GM10847 (cell line): ENCODE results near the gene KLHL11.

Experiments
- POLR2A ChIP-seq: IDR thresholded peaks from 2 replicates; pipeline ENCODE4 v1.6.1; 2011; ENCODE audit not compliant: insufficient read length; ENCODE audit errors: extremely low read depth

KLHL11 gene

DNA sequence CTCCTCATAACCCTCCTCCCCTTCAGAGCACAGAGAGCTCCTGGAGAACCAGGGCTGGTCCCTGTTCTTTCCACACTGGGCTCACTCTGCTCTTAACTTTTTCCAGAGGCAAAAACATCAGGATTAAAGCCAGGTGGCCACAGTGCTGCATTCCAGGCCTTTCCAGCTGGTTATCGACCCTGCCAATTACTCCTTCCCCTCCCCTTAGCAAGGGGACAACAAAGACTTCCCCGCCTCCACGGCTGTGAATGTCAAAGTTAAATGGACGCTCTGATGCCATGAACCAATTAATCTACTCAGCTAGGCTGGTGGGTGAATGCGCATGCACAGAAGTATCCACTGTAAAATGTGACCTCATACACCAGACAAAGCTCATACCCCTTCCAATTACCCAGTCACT lies 30.4 kb upstream of the KLHL11 start:
- TF ChIP-seq POLR2A, result no peak

DNA sequence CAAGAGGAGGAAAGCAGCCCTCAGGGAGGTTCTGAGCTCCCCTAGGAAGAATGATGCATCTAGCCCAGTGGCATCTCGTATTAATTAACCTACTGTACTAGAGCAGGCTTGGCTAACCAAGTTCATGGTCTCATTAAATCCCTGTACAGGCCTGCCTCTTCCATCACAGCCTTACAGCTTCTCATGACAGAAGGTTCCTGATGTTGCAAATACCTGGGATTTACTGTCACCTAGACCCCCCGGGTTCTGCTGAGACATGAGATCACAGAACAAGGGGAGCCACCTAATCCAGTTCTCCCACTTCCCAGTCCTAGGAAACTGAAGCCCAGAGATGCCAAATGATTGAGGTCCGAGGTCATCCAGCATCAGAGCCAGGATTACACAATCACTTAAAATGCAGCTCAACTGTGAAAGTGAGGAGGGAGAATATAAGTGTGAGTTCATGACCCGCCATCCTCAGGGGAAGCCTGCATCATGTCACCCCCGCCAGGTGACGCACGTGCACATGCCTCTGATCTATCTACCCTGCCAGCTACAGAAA lies 29.6 kb upstream of the KLHL11 start:
- no peak for TF ChIP-seq POLR2A

DNA sequence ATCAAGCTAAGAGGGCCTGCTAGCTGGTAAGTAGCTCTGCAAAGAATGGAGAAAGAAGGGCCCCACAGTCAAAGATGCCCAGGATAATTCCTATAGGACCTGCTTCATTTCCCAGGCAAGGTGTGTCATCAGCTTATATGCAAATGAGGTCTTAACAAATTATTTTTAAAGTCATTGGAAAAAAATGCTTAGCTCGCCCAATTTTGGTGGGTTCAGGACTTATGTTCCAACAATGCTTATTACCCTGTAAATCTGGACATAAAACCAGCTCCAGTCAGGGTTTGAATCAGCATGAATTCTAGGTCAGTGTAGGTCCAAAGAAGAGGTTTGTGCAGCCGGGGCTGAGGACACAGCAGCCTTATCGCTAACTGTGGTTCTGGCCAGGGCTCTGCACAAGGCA lies 28.2 kb upstream of the KLHL11 start:
- no peak for TF ChIP-seq POLR2A

DNA sequence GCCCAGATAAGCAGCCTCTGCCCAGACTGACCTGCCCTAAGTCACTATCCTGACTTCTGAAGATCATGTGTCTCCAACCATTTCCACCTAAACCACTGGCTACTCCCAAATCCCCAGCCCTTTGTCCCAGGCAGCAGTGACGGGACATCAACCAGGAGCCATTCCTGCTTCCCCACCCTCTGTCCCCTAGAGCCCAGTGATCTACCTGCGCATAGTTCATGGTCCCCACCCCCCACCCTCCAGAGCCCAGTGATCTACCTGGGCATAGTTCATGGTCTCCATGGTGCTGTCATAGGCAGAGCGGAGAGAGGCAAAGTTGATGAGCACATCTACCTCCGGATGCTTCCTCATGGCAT lies 26.8 kb upstream of the KLHL11 start:
- no peak for TF ChIP-seq POLR2A

DNA sequence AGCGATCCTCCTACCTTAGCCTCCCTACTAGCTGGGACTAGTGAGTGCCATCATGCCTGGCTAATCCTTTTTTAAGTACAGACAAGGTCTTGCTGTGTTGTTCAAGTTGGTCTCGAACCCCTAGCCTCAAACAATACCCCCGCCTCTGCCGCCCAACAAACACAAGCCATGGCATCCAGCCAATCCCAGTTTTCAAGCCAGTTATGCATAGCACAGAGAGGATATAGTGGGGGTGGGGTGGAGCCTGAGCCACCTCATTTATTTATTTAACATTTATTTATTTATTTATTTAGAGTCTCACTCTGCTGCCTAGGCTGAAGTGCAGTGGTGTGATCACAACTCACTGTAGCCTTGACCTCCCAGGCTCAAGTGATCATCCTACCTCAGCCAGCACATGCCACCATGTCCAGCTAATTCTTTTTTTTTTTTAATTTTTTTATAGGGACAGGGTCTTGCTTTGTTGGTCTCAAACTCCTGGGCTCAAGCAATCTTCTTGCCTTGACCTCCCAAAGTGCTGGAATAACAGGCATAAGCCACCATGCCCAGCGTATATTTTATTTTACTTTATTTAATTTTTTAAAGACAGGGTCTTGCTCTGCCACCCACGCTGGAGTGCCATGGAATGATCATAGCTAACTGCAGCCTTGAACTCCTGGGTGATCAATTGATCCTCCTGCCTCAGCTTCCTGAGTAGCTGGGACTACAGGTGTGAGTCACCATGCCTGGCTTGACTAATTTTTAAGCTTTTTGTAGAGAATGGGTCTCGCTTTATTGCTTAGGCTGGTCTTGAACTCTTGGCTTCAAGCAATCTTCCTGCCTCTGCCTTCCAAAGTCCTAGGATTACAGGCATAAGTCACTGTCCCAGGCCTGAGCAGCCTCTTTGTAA lies 26.2 kb upstream of the KLHL11 start:
- no peak for TF ChIP-seq POLR2A

DNA sequence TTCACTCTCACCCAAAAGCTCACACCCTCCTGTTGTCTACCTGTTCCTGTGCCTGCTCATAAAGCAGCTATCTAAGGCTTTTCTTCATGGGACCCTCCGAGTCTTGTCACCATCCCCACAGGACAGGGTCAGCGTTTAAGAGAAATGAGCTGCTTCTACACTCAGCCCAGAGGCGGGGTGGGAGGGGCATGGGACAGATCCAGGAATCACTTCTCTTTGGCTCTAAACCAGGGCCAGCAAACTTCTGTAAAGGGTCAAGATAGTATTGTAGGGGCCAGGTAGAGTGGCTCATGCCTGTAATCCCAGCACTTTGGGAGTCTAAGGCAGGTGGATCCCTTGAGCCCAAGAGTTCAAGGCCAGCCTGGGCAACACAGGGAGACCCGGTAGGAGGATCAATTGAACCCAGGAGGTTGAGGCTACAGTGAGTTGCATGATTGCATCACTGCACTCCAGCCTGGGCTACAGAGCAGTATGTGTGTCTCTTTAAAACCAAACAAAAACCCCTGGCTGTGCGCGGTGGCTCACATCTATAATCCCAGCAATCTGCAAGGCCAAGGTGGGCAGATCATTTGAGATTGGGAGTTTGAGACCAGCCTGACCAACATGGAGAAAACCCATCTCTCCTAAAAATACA lies 23.2 kb upstream of the KLHL11 start:
- TF ChIP-seq POLR2A, result no peak

DNA sequence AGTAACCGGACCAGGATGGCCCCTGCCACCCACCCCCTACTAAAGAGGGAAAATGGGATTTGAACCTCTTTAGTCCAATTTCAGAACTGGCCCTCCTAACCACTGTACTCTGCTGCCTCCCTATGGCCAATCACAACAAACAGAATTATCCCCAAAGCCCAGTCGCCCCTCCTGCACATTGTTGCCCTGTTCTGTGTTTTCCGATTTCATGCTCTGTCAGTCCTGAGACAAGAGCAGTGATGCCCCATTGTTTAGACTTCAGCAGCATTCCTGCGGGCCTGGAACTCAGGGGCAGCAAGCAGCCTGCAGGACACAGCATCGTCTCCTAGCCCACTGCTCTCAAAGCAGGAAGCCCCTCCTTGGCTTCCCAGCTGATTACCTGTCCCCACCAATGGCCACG lies 20.5 kb upstream of the KLHL11 start:
- no peak for TF ChIP-seq POLR2A

DNA sequence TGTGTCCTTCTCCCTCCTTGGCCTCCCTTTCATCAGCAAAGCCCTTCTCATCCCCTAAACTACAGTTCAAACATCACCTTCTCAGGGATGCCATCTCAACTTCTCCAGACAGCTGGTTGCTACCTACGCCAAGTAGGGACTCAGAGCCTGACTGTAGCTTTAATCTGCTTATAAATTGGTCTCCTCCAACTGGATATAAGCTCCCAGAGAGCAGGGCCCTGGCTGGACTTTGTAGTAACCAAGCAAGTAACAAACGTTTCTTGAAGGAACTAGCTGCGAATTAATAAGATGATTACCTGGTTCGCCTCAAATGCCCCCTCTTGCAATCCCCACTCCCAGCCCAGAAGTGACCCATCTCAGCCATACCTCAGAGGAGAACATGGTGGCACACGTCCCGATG lies 17.5 kb upstream of the KLHL11 start:
- TF ChIP-seq POLR2A, result no peak

DNA sequence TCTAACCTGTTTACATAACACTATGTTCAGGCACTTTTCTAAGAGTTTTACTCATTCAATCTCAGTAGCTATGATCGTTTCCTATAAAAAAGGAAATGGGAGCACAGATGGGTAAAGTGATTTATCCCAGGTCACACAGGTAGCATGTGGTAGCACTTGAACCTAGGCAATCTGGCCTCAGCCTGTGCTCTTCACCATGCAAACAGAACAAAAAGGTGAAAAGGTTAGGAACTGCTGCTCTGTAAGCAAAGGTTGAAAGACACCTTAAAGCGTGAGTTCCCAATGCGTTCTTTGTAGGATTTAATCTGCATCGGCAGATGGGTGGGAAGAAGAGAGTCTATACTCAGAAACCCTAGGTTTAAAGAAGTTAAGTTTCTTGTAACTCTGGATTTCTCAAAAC lies 14.9 kb upstream of the KLHL11 start:
- no peak for TF ChIP-seq POLR2A

DNA sequence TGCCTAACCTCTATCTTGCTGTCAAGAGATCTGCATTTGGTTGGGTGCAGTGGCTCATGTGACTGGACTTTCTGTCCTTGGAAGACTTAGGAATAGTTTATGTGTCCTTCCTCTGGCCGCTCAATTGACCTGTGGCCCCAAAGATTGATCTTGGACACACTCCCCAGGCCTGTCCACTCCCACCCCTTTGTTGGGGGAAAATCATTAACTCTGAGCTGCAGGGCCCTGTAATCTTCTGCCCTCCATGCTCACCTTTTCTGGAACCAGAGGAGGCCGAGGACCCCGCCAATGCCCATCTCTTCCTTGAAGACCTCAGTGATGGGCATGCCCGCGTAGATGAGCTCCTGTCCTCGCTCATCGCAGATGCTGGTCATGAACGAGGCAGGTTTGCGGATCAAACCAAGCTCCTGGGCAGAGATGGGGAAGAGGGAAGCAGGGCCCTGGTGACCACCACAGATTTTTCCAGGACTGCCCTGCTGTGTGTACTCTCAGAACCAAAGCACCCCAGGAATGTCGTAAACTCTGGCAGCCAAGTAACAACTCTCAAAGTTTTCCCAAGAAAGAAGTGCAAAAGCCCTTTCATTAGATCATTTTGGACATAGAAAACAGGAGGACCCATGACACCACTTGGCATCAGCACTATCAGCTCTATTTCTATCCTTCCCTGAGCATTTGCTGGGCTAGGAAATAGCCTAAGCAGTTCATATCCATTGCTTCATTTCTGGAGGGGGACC lies 8.5 kb upstream of the KLHL11 start:
- TF ChIP-seq POLR2A, result no peak

DNA sequence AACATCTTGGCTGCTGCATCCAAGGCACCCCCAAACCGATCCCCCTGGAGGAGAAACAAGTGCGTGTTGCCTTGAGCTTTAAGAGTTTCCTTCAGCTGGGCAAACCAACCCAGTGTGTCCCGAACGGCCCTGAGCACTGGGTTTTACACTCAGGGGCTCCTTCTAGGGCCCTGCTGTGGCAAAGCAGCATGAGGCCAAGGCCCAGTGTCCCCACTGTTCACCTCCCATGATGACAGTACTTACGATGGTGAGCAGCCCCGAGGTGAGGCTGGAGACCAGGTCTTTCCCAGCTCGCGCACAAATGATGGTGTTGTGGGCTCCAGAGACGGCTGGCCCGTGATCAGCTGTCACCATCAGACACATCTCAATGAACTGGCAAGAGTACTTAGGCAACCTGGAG lies 6.6 kb upstream of the KLHL11 start:
- TF ChIP-seq POLR2A, result no peak

DNA sequence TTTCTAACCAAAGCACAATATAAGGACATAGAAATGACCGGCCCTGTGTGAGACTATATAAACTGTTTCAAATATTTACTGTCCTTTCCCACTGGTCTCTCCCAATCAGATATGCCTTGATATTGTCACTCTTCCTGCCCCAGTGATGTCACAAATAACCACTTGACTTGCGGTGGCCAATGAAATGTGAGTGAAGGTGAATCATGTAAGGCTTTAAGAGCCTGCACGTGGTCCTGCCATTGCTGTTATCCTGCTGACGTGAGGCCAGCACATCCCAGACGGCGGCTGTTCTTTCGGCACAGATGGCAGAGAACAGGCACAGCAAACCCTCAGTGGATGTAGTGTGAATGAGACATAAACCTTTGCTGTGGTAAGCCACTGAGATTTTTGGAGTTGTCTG lies 5.4 kb upstream of the KLHL11 start:
- no peak for TF ChIP-seq POLR2A

DNA sequence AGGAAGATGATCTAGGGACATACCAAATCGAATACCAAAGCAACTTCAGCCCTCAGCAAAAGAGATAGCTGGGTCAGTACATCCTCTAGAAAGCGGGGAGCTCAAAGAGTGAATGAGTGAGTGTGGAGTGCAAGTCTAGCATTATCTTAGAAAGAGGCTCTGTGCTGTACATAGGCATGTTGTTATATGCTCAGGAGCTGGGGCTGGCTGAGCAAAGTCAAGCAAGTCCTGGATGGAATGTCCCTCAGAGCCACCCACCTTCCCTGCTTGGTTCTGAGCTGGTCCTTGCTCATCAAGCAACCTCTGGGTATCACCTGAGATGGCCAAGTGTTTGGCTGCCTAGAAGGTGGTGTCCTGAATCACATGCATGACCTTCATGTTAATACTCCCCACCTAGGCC lies 4.9 kb upstream of the KLHL11 start:
- no peak for TF ChIP-seq POLR2A

DNA sequence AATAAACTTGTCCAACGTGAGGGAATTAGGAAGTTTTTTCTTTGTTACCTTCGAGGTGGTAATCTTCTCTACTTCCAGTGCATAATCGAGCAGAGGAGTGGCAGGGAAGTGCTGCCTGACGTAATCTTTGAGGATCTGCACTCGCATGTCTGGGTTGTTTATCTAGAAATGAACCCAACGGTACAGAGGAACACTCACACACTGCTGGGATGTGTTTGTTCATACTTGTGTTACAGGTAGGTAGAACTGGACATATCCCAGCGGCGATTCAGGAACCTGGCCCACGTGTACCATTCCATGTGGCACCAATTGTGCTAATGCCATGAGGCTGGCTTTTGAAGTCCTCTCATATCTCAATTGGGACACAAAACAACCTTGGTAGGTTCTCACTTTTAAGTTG lies 4.2 kb upstream of the KLHL11 start:
- TF ChIP-seq POLR2A, result no peak

DNA sequence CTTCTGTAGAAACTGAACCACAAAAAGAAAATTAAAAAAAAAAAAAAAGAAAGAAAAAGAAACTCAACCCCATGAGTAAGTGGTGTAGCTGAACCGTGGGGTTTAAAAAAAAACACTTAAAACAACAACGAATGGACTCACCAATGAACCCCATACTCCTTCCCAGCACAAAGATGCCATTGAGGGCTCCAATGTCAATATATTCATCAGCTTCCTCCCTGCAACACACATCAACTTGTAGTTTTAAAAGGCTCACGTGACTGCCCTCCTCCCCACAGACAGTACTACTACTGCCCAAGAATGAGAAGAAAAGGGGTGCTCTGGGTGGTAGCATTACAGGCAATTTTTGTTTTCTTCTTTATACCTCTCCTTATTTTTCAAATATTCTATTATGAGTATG lies 3.3 kb upstream of the KLHL11 start:
- no peak for TF ChIP-seq POLR2A

DNA sequence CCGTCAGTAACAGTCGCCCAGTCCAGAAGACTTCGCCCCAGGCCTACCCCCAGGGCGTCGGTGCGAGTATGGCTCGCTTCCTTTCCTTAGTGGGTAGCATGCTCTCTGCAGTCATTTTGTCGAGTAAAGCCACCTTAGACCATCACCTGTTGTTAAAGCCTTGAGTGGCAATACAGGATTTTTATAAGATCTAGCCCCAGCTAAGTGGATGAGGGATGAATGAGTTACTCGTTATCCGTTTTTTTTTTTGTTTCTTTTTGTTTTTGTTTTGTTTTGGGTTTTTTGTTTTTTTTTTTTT lies 322 bp upstream of the KLHL11 start:
- no peak for TF ChIP-seq POLR2A

DNA sequence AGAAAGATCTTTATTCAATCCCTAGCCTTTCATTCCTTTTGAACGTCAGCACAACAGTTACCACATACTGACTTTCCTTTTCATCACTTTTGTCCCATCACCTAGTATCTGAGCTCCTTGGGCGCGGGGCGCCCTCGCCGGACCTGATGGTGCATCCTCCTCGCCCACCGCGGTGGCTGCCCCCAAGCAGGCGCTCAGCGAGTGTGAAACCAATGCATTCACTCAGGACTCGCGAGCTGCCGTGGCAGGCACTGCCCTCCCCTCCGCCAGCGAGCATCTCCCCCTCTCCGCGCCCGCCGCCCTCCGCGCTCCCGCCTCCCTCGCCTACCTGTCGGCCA lies 756 bp downstream of the KLHL11 start:
- TF ChIP-seq POLR2A, result no peak
